ENCODE measurements around the gene PRR14.
A peak's percentile ranks its signal among the peaks of the same experiment; 100 is the strongest.

DNA sequence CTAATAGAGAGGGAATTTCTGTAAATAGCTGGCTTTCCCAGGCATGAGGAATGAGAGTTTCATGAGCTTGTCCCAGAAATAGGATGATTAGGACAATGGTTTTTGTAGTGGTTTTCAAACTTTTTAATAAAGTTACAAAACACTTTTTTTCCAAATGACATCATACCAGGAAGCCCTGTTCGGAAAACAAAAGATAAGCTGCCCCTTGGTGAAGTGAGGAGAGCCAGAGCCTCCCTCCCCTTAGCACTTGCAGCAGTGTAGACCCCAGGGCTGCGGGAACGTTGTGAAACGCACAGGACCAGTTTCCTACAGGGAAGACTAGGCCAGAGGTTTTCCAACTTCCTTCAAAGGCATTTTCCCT lies 15.1 kb downstream of the PRR14 start:
- TF ChIP-seq CREB1 (IDR thresholded peaks at IDR 0.05; ENCODE audit: low read depth), result no peak
- TF ChIP-seq FOS (IDR thresholded peaks at IDR 0.05; ENCODE audit: borderline replicate concordance, extremely low read depth, insufficient read length), result no peak
- TF ChIP-seq ZZZ3 (IDR thresholded peaks at IDR 0.05; ENCODE audit: control insufficient read depth, insufficient read length, low read depth), result no peak
- TF ChIP-seq POLR2AphosphoS5 (IDR thresholded peaks at IDR 0.05; ENCODE audit: low read length), result 0 out of 2 replicates have a peak, but pooled peaks have one; percentile 12
- no peak for TF ChIP-seq CBX5 (IDR thresholded peaks at IDR 0.05; ENCODE audit: low read depth)
